AG04449 (cell line): Measurements from ENCODE around the gene PXMP4.
A peak's percentile ranks its signal among the peaks of the same experiment; 100 is the strongest.

Experiments
- CTCF ChIA-PET: fragments of 350-600 bp; formaldehyde crosslinking; extraction: SDS; loops from one replicate; lab custom pipeline; 2021; ENCODE audit warnings: antibody characterized with exemption; lab: Yijun Ruan, JAX
- POLR2A ChIA-PET: fragments of 400-600, 350-600 bp; formaldehyde crosslinking; extraction: SDS; loops from one replicate; lab custom pipeline; 2020; ENCODE audit warnings: antibody characterized with exemption, inconsistent platforms; lab: Yijun Ruan, JAX
- DNase-seq: peaks from one replicate; pipeline ENCODE4 v3.0.0-alpha.2; 2010; ENCODE audit warnings: low read depth, low spot score
- H3K4me3 ChIP-seq: 2 replicates; pipeline ENCODE4 v1.5.1; 2011; ENCODE audit warnings: low read depth, mild to moderate bottlenecking, control low read depth, low read length
- CTCF ChIP-seq: IDR thresholded peaks from one replicate; pipeline ENCODE4 v1.5.1; 2011; ENCODE audit warnings: mild to moderate bottlenecking, moderate library complexity, low read length, control low read depth, inconsistent platforms; ENCODE audit not compliant: insufficient read depth; ENCODE audit errors: missing control alignments

Gene PXMP4

GRCh38 chr20:33662172-33662571, 57.9 kb downstream of the PXMP4 start, which contains the start of gene C20orf144:
TSS of gene C20orf144 (plus strand) at chr20:33662327. CDS start at chr20:33662346, 19 bp downstream.
- POLR2A ChIA-PET, result interaction anchor here (1.4 to 1.8 kb wide), 2 partner anchors 9 to 13 kb away, joined by 4 to 5 read pairs; no protein-coding TSS in a partner anchor
- CTCF ChIA-PET, result interaction anchor here (1.7 to 8.7 kb wide), 2 partner anchors 11 to 205 kb away, joined by 12 to 99 read pairs; no protein-coding TSS in a partner anchor
- DNase-seq, result no peak

GRCh38 chr20:33660685-33661058, 59.4 kb downstream of the PXMP4 start:
- ChIA-PET CTCF (interaction anchor here (8.7 kb wide), 1 partner anchor 9 kb away, joined by 99 read pairs; no protein-coding TSS in a partner anchor), POLR2A (no interaction called here)
- no peak for DNase-seq
- H3K4me3 ChIP-seq, result no peak overlapping the region
- TF ChIP-seq CTCF, result no peak

More at GRCh38 chr20:33662172-33662571, 57.9 kb downstream of the PXMP4 start, which contains the start of gene C20orf144:
- peak within 1 kb of the TSS; percentile 72 for H3K4me3 ChIP-seq
- no peak for TF ChIP-seq CTCF

- TF ChIP-seq CTCF, result no peak
- ChIA-PET CTCF (interaction anchor here (8.7 kb wide), 1 partner anchor 9 kb away, joined by 99 read pairs; no protein-coding TSS in a partner anchor), POLR2A (no interaction called here)
- DNase-seq, result no peak
- no peak overlapping the region for H3K4me3 ChIP-seq
Observed at GRCh38 chr20:33660035-33660684, 60.0 kb downstream of the PXMP4 start.

GRCh38 chr20:33659341-33660034, 60.6 kb downstream of the PXMP4 start:
- DNase-seq, result no peak
- no peak overlapping the region for H3K4me3 ChIP-seq
- ChIA-PET POLR2A (no interaction called here), CTCF (no interaction called here)
- no peak for TF ChIP-seq CTCF

GRCh38 chr20:33658929-33659328, 61.2 kb downstream of the PXMP4 start:
- CTCF ChIA-PET, result interaction anchor here (1.3 kb wide), 1 partner anchor 10 kb away, joined by 3 read pairs; no protein-coding TSS in a partner anchor
- DNase-seq, result no peak
- no peak for TF ChIP-seq CTCF
- POLR2A ChIA-PET, result no interaction called here
- H3K4me3 ChIP-seq, result no peak overlapping the region

GRCh38 chr20:33658510-33658909, 61.6 kb downstream of the PXMP4 start:
- POLR2A ChIA-PET, result no interaction called here
- CTCF ChIA-PET, result interaction anchor here (1.3 kb wide), 1 partner anchor 10 kb away, joined by 3 read pairs; no protein-coding TSS in a partner anchor
- no peak overlapping the region for H3K4me3 ChIP-seq
- no peak for DNase-seq
- no peak for TF ChIP-seq CTCF
